Stimulated activated naive CD4-positive, alpha-beta T cell (primary cell): ENCODE results near the gene FRMD8.

Experiments used
- DNase-seq, 6 experiments: peaks; one replicate each; lab custom pipeline; 2025; lab: John Stamatoyannopoulos, UW

FRMD8 gene

GRCh38 chr11:65376138-65376713 is 10.2 kb upstream of the FRMD8 start:
- no peak for DNase-seq

GRCh38 chr11:65377036-65377435 is 9.4 kb upstream of the FRMD8 start:
- DNase-seq, result no peak

- DNase-seq, result no peak
Observed at GRCh38 chr11:65377777-65378176, 8.7 kb upstream of the FRMD8 start.

GRCh38 chr11:65378208-65378927 is 8.1 kb upstream of the FRMD8 start:
- DNase-seq, result no peak

GRCh38 chr11:65378928-65379638 is 7.4 kb upstream of the FRMD8 start:
- no peak for DNase-seq

GRCh38 chr11:65379698-65380459 is 6.6 kb upstream of the FRMD8 start:
- DNase-seq, result no peak

GRCh38 chr11:65380460-65381119 is 5.8 kb upstream of the FRMD8 start:
- no peak for DNase-seq

- peak in 1 of 6 experiments; percentile 49 for DNase-seq
Observed at GRCh38 chr11:65381716-65382032, 4.8 kb upstream of the FRMD8 start.

GRCh38 chr11:65382033-65382803 is 4.2 kb upstream of the FRMD8 start, which contains the start of gene SLC25A45:
SLC25A45 (minus strand) TSS chr11:65382646; CDS start chr11:65381951, 695 bp downstream.
- peak; percentile 85 to 98 (median 88) for DNase-seq

GRCh38 chr11:65382804-65383368 is 3.6 kb upstream of the FRMD8 start:
- DNase-seq, result no peak

- DNase-seq, result no peak
Observed at GRCh38 chr11:65383778-65384177, 2.7 kb upstream of the FRMD8 start.

GRCh38 chr11:65384301-65384889 is 2.0 kb upstream of the FRMD8 start:
- DNase-seq, result peak in 3 of 6 experiments; percentile 7 to 30 (median 19)

GRCh38 chr11:65388731-65389130 is 2.3 kb downstream of the FRMD8 start:
- DNase-seq, result no peak

- DNase-seq, result no peak
Observed at GRCh38 chr11:65389294-65389980, 3.0 kb downstream of the FRMD8 start.

GRCh38 chr11:65390099-65390941 is 3.9 kb downstream of the FRMD8 start:
- no peak for DNase-seq

- DNase-seq, result no peak
Observed at GRCh38 chr11:65390996-65391395, 4.6 kb downstream of the FRMD8 start.

GRCh38 chr11:65392186-65392829 is 5.9 kb downstream of the FRMD8 start:
- no peak for DNase-seq

GRCh38 chr11:65392899-65393298 is 6.5 kb downstream of the FRMD8 start:
- no peak for DNase-seq
